Fibroblast of mammary gland (primary cell): Measurements from ENCODE around the gene P3R3URF.

Source experiments
- DNase-seq: peaks from one replicate; pipeline ENCODE4 v3.0.0-alpha.2; 2010; ENCODE audit warnings: low read depth
- H3K4me3 ChIP-seq: 2 replicates; pipeline ENCODE4 v1.5.1; 2011; ENCODE audit warnings: low read depth, mild to moderate bottlenecking, low read length, moderate library complexity; ENCODE audit not compliant: control insufficient read depth
- CTCF ChIP-seq: conservative IDR thresholded peaks from 2 replicates; pipeline ENCODE4 v1.5.1; 2011; ENCODE audit warnings: low read depth, low read length, inconsistent platforms; ENCODE audit not compliant: control insufficient read depth, insufficient read depth

Gene P3R3URF

DNA sequence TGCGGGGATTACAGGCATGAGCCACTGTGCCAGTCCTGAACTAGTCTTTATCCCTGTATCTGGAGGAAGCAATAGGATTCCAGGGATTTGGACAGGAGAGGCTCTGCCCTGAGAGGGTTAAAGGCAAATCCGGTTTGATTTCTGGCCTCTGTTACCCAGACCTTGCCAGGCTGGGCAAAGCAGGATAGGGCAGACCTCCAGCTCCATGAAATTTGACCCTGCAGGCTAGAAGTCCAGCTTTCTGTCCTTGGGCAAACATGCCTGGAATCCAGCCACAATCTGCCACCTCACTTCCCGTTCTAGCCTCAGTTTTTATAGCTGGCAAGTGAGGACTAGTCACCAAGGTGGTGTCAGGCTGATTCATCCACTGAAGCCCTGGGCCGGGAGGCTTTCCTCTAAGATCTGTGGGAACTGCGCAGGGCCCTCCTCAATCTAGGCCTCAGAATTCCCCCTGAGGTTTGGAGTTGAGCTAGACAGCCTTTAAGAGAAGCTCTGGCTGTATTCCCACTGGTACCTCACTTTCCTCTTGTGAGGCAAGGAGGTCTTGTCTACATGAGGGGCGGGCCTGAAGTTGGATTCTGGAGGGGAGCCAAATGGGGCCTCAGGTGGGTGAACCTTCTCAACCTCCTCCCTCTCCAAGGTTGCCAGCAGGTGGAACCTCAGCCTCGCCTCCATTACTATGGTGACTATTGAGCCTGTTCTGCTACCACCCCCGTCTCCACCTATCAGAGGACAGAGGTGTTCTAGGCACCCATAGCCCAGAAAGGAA lies 7.0 kb upstream of the P3R3URF start:
- TF ChIP-seq CTCF = no peak
- DNase-seq = peak; percentile 96

DNA sequence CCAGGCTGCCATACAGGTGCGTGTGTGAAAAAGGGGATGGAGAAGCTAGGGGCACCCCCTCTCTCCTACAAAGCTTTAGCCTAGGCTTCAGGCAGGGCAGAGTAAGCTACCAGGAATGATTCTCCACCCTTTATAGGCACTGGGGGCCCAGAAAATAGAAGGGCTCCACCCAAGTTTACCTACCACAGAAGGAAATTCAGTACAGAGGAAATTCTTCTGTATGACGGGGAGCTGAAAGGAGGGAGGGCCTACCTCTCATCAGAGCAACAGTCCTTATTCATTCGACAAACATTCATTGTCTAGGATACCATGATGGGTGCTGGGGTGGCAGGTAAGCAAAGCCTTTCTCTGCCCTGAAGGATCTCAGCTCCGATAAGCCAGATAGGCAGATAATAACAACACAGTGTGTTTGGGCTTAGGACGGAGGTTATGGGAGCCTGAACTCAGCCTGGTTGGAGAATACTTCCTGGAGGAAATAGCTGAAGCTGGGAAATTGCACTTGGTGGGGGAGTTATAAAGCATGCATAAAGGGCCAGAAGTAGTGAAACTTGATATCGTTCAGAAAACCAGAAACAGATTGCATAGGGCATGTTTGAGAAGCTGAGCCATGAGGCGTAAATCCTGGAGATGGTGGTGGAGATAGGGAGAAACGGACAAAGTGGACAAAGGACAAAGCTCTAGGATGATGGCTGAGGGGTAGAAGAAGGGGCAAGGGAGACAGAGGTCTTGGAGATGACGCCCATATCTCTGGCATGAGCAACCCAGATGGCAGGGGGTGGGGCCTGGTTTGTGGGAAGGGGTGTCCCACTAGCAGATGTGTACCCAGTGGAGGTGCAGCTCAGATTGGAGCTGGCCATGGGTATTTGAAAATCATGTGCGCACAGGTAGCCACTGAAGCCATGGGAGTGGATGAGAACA lies 5.3 kb upstream of the P3R3URF start:
- TF ChIP-seq CTCF = no peak
- peak; percentile 57 for DNase-seq
- no peak overlapping the region for H3K4me3 ChIP-seq

More for the DNA sequence above, 7.0 kb upstream of the P3R3URF start:
- H3K4me3 ChIP-seq = no peak overlapping the region

GRCh38 chr1:46180082-46180616 lies 3.9 kb upstream of the P3R3URF start:
- no peak overlapping the region for H3K4me3 ChIP-seq
- no peak for DNase-seq
- TF ChIP-seq CTCF = no peak

DNA sequence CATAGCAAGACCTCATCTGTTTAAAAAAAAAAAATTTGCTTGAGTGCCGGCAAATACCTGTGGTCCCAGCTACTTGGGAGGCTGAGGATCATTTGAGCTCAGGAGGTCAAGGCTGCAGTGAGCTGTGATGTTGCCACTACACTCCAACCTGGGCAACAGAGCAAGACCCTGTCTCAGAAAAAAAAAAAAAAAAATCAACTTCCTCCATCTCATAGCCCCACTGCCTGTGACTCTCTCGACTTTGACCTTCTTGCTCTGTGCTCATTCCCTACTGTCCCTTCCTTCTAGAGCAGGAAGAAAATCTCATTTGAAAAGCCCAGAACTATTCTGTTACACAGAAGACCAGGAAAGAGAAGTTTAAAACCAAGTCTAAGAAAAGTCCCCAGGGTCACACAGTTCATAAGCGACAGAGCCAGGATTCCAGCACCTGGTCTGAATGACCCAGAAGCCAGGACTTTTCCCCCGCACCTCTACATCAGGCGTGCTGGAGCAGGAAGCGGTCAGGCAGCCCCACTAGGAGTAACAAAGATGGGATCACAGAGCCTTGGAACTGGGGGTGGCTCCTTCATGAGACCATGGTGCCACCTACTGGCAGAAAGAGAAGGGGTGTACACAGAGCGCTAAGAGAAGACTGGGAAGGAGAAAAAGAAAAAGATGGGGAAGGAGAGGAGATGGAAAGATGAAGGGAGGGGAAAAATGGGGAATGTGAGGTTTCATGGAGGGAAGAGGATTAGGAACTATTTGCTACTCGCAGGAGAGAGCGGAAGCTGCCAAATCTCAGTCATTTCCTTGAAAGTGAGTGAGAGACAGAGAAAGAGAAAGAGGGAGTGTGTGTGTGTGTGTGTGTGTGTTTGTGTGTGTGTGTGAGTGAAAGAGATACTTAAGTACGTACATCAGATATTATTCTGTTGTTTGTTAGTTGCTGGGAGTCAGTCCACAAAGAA lies 3.1 kb upstream of the P3R3URF start:
- H3K4me3 ChIP-seq = no peak overlapping the region
- TF ChIP-seq CTCF = peak; percentile 97
- DNase-seq = peak; percentile 86

GRCh38 chr1:46175243-46175642 lies 1.0 kb downstream of the P3R3URF start:
- H3K4me3 ChIP-seq = no peak overlapping the region
- TF ChIP-seq CTCF = no peak
- no peak for DNase-seq
